Measurements from ENCODE around the gene GNG13.

The GNG13 gene

GRCh38 chr16:789191-789850 lies 11.2 kb downstream of the GNG13 start:
- peak overlapping the region; percentile 29 for H2AK5ac ChIP-seq (ENCODE audit: low read length)
- H3K27me3 ChIP-seq (ENCODE audit: insufficient read depth, low read length) = no peaks in the 10 kb centered on the region
- peaks cover 6 to 14% of the 10 kb centered on the region in 2 experiments for H3K4me1 ChIP-seq (ENCODE audit: control insufficient read depth in 1 of 2, insufficient read depth in 2 of 2, low read length in 2 of 2)
- no peak overlapping the region for H2BK12ac ChIP-seq (ENCODE audit: low read length)
- peaks cover 64 to 72% of the 10 kb centered on the region in 2 experiments for H3K36me3 ChIP-seq (ENCODE audit: control insufficient read depth in 1 of 2, insufficient read depth in 2 of 2, low read length in 2 of 2)
- peak overlapping the region; percentile 81 for H3K18ac ChIP-seq (ENCODE audit: low read length)
- H3K4ac ChIP-seq (ENCODE audit: low read depth, low read length) = peak overlapping the region; percentile 75
- H4K12ac ChIP-seq (ENCODE audit: low read depth, low read length) = peak overlapping the region; percentile 70
- no peaks in the 10 kb centered on the region for H3K9me3 ChIP-seq (ENCODE audit: insufficient read depth, low read depth, low read length)
- H3K79me1 ChIP-seq (ENCODE audit: low read length) = peaks cover 5% of the 10 kb centered on the region
- no peak for DNase-seq
- no peak overlapping the region for H2AFZ ChIP-seq (ENCODE audit: insufficient read depth, low read length, poor library complexity)
- H4K91ac ChIP-seq (ENCODE audit: low read depth, low read length) = no peak overlapping the region
- H2BK5ac ChIP-seq (ENCODE audit: low read depth, low read length, poor library complexity) = no peak overlapping the region
- H3K9ac ChIP-seq (ENCODE audit: low read length) = peak overlapping the region; percentile 33
- H3K14ac ChIP-seq (ENCODE audit: low read length) = peak overlapping the region; percentile 83
- no CpG with 5 or more reads among the region's 33 CpGs for WGBS (ENCODE audit: extremely low coverage, insufficient coverage, insufficient read length)
- no peak overlapping the region for H3K27ac ChIP-seq (ENCODE audit: low read depth, low read length)
- no peak overlapping the region for H2BK120ac ChIP-seq (ENCODE audit: insufficient read depth, low read length, poor library complexity)
- H3K79me2 ChIP-seq (ENCODE audit: control insufficient read depth, insufficient read depth, low read length, poor library complexity) = peaks cover 8% of the 10 kb centered on the region
- H3K23ac ChIP-seq (ENCODE audit: low read length) = no peak overlapping the region
- H4K8ac ChIP-seq (ENCODE audit: low read depth, low read length) = peak overlapping the region; percentile 87
- peak overlapping the region; percentile 91 for H3K4me3 ChIP-seq (ENCODE audit: low read depth, low read length)
- peak overlapping the region; percentile 68 for H3K4me2 ChIP-seq (ENCODE audit: low read length)

- H4K8ac ChIP-seq (ENCODE audit: low read depth, low read length) = peak within 1 kb of the TSS; percentile 87
- no peaks in the 10 kb centered on the region for H3K9me3 ChIP-seq (ENCODE audit: insufficient read depth, low read depth, low read length)
Observed at GRCh38 chr16:788399-789126, 12.0 kb downstream of the GNG13 start, which contains the start of gene CHTF18. Gene CHTF18, plus strand, starts transcription at chr16:788620. Its CDS starts 65 bp downstream, at chr16:788685.

GRCh38 chr16:787978-788398 lies 12.5 kb downstream of the GNG13 start, which contains the start of gene RPUSD1:
Gene RPUSD1, minus strand, starts transcription at chr16:788381. Its CDS starts 644 bp downstream, at chr16:787737.
- peaks cover 8% of the 10 kb centered on the region for H3K79me2 ChIP-seq (ENCODE audit: control insufficient read depth, insufficient read depth, low read length, poor library complexity)
- H3K4ac ChIP-seq (ENCODE audit: low read depth, low read length) = peak within 1 kb of the TSS; percentile 75
- H3K4me2 ChIP-seq (ENCODE audit: low read length) = peak within 1 kb of the TSS; percentile 94
- WGBS (ENCODE audit: extremely low coverage, insufficient coverage, insufficient read length) = no CpG with 5 or more reads among the region's 45 CpGs
- no peaks in the 10 kb centered on the region for H3K9me3 ChIP-seq (ENCODE audit: insufficient read depth, low read depth, low read length)
- DNase-seq = peak in 1 of 2 donors; percentile 7
- peak within 1 kb of the TSS; percentile 52 for H2AFZ ChIP-seq (ENCODE audit: insufficient read depth, low read length, poor library complexity)
- peak within 1 kb of the TSS; percentile 35 for H2BK120ac ChIP-seq (ENCODE audit: insufficient read depth, low read length, poor library complexity)
- H3K23ac ChIP-seq (ENCODE audit: low read length) = no peak within 1 kb of the TSS
- no peak within 1 kb of the TSS for H2BK12ac ChIP-seq (ENCODE audit: low read length)
- H3K4me3 ChIP-seq (ENCODE audit: low read depth, low read length) = peak within 1 kb of the TSS; percentile 97
- H3K4me1 ChIP-seq (ENCODE audit: control insufficient read depth in 1 of 2, insufficient read depth in 2 of 2, low read length in 2 of 2) = peaks cover 6 to 16% of the 10 kb centered on the region in 2 experiments
- H4K91ac ChIP-seq (ENCODE audit: low read depth, low read length) = peak within 1 kb of the TSS; percentile 84
- H3K79me1 ChIP-seq (ENCODE audit: low read length) = peaks cover 5% of the 10 kb centered on the region
- no peak within 1 kb of the TSS for H2BK5ac ChIP-seq (ENCODE audit: low read depth, low read length, poor library complexity)
- H3K18ac ChIP-seq (ENCODE audit: low read length) = peak within 1 kb of the TSS; percentile 91
- H3K9ac ChIP-seq (ENCODE audit: low read length) = peak within 1 kb of the TSS; percentile 88
- peak within 1 kb of the TSS; percentile 29 for H2AK5ac ChIP-seq (ENCODE audit: low read length)
- H3K27me3 ChIP-seq (ENCODE audit: insufficient read depth, low read length) = no peaks in the 10 kb centered on the region
- H3K14ac ChIP-seq (ENCODE audit: low read length) = peak within 1 kb of the TSS; percentile 91
- peak within 1 kb of the TSS; percentile 70 for H4K12ac ChIP-seq (ENCODE audit: low read depth, low read length)
- peaks cover 51 to 60% of the 10 kb centered on the region in 2 experiments for H3K36me3 ChIP-seq (ENCODE audit: control insufficient read depth in 1 of 2, insufficient read depth in 2 of 2, low read length in 2 of 2)
- H3K27ac ChIP-seq (ENCODE audit: low read depth, low read length) = no peak within 1 kb of the TSS
- H4K8ac ChIP-seq (ENCODE audit: low read depth, low read length) = peak within 1 kb of the TSS; percentile 87

More at GRCh38 chr16:788399-789126, 12.0 kb downstream of the GNG13 start, which contains the start of gene CHTF18:
- Histone ChIP-seq H3K23ac (ENCODE audit: low read length) (no peak within 1 kb of the TSS), H4K12ac (ENCODE audit: low read depth, low read length) (peak within 1 kb of the TSS; percentile 70), H3K36me3 (ENCODE audit: control insufficient read depth in 1 of 2, insufficient read depth in 2 of 2, low read length in 2 of 2) (peaks cover 56 to 66% of the 10 kb centered on the region in 2 experiments), H3K4me3 (ENCODE audit: low read depth, low read length) (peak within 1 kb of the TSS; percentile 97), H3K18ac (ENCODE audit: low read length) (peak within 1 kb of the TSS; percentile 91), H3K27me3 (ENCODE audit: insufficient read depth, low read length) (no peaks in the 10 kb centered on the region), H2BK12ac (ENCODE audit: low read length) (no peak within 1 kb of the TSS), H2AK5ac (ENCODE audit: low read length) (peak within 1 kb of the TSS; percentile 29), H3K27ac (ENCODE audit: low read depth, low read length) (no peak within 1 kb of the TSS), H3K4ac (ENCODE audit: low read depth, low read length) (peak within 1 kb of the TSS; percentile 75), H3K79me2 (ENCODE audit: control insufficient read depth, insufficient read depth, low read length, poor library complexity) (peaks cover 8% of the 10 kb centered on the region), H3K14ac (ENCODE audit: low read length) (peak within 1 kb of the TSS; percentile 91), H3K4me1 (ENCODE audit: control insufficient read depth in 1 of 2, insufficient read depth in 2 of 2, low read length in 2 of 2) (peaks cover 6 to 16% of the 10 kb centered on the region in 2 experiments), H2BK120ac (ENCODE audit: insufficient read depth, low read length, poor library complexity) (peak within 1 kb of the TSS; percentile 35), H2AFZ (ENCODE audit: insufficient read depth, low read length, poor library complexity) (peak within 1 kb of the TSS; percentile 52), H3K9ac (ENCODE audit: low read length) (peak within 1 kb of the TSS; percentile 88), H3K4me2 (ENCODE audit: low read length) (peak within 1 kb of the TSS; percentile 94), H2BK5ac (ENCODE audit: low read depth, low read length, poor library complexity) (no peak within 1 kb of the TSS), H4K91ac (ENCODE audit: low read depth, low read length) (peak within 1 kb of the TSS; percentile 84), H3K79me1 (ENCODE audit: low read length) (peaks cover 5% of the 10 kb centered on the region)
- WGBS (ENCODE audit: extremely low coverage, insufficient coverage, insufficient read length) = no CpG with 5 or more reads among the region's 97 CpGs
- DNase-seq = peak; percentile 88 to 94

GRCh38 chr16:787321-787966 lies 13.1 kb downstream of the GNG13 start:
- Histone ChIP-seq H4K8ac (ENCODE audit: low read depth, low read length) (peak overlapping the region; percentile 83), H3K4me2 (ENCODE audit: low read length) (peak overlapping the region; percentile 94), H2BK5ac (ENCODE audit: low read depth, low read length, poor library complexity) (no peak overlapping the region), H3K23ac (ENCODE audit: low read length) (no peak overlapping the region), H2AK5ac (ENCODE audit: low read length) (no peak overlapping the region), H3K36me3 (ENCODE audit: control insufficient read depth in 1 of 2, insufficient read depth in 2 of 2, low read length in 2 of 2) (peaks cover 45 to 56% of the 10 kb centered on the region in 2 experiments), H2AFZ (ENCODE audit: insufficient read depth, low read length, poor library complexity) (peak overlapping the region; percentile 52), H3K9ac (ENCODE audit: low read length) (peak overlapping the region; percentile 88), H3K79me2 (ENCODE audit: control insufficient read depth, insufficient read depth, low read length, poor library complexity) (peaks cover 8% of the 10 kb centered on the region), H3K9me3 (ENCODE audit: insufficient read depth, low read depth, low read length) (no peaks in the 10 kb centered on the region), H3K4me1 (ENCODE audit: control insufficient read depth in 1 of 2, insufficient read depth in 2 of 2, low read length in 2 of 2) (peaks cover 6 to 16% of the 10 kb centered on the region in 2 experiments), H3K4me3 (ENCODE audit: low read depth, low read length) (peak overlapping the region; percentile 97), H3K27me3 (ENCODE audit: insufficient read depth, low read length) (no peaks in the 10 kb centered on the region), H3K4ac (ENCODE audit: low read depth, low read length) (peak overlapping the region; percentile 30), H3K14ac (ENCODE audit: low read length) (no peak overlapping the region), H3K79me1 (ENCODE audit: low read length) (peaks cover 5% of the 10 kb centered on the region), H3K18ac (ENCODE audit: low read length) (peak overlapping the region; percentile 91), H2BK120ac (ENCODE audit: insufficient read depth, low read length, poor library complexity) (no peak overlapping the region), H2BK12ac (ENCODE audit: low read length) (no peak overlapping the region), H4K91ac (ENCODE audit: low read depth, low read length) (peak overlapping the region; percentile 84), H3K27ac (ENCODE audit: low read depth, low read length) (no peak overlapping the region), H4K12ac (ENCODE audit: low read depth, low read length) (no peak overlapping the region)
- peak in 1 of 2 donors; percentile 14 for DNase-seq
- WGBS (ENCODE audit: extremely low coverage, insufficient coverage, insufficient read length) = no CpG with 5 or more reads among the region's 47 CpGs

All from trophoblast cell (in vitro differentiated cells and primary cell).